ENCODE data around the gene MEGF11. TPM values are rescaled to one million over a fixed set of nuclear protein-coding genes. Genes with fewer than 3 reads are reported as not detected.

MEGF11 gene
- total RNA-seq, 1 experiment from 2014 or later: 2.3 TPM

DNA sequence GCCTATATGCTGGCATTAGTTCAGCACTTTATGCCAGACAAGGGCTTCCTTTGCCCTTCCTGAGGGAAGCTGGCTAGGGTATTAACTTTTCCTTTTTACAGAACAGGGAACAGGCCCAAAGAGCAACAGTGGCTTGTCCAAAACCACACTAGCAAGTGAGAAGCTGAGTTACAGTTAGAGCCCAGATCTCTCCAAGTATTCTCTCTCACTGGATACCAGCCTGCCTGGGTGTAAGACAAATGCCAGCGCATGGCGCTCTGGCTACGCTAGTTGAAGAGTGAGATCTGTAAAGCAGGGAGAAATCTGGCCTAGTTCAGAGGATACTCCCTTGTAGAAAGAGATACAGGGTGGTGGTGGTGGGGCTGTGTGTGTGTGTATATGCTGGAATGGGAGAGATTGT lies 345.9 kb downstream of the MEGF11 start:
- Histone ChIP-seq H3K27ac (ENCODE audit: low read depth, low read length) (no peak overlapping the region), H3K9me2 (ENCODE audit: insufficient read depth) (no peaks in the 10 kb centered on the region), H2AFZ (ENCODE audit: low read depth, low read length, poor library complexity, severe bottlenecking) (no peak overlapping the region), H3K4me1 (ENCODE audit: control insufficient read depth in 1 of 2, insufficient read depth in 2 of 2, low read length in 2 of 2) (peaks cover 10 to 33% of the 10 kb centered on the region in 2 experiments), H3K9me3 (ENCODE audit: control insufficient read depth in 1 of 2, insufficient read depth in 1 of 2, low read depth in 1 of 2, low read length in 2 of 2) (no peaks in the 10 kb centered on the region), H3K4me3 (replicated peaks in 1 of 2; ENCODE audit: low read depth in 1 of 2, low read length in 2 of 2) (no peak overlapping the region), H3K4me2 (ENCODE audit: low read length) (no peak overlapping the region), H3K9ac (ENCODE audit: low read length) (no peak overlapping the region), H3K27me3 (ENCODE audit: insufficient read depth, low read length) (no peaks in the 10 kb centered on the region), H4K20me1 (ENCODE audit: insufficient read depth) (no peaks in the 10 kb centered on the region), H3K36me3 (ENCODE audit: control insufficient read depth in 1 of 2, insufficient read depth in 2 of 2, low read length in 2 of 2) (peaks cover 14 to 22% of the 10 kb centered on the region in 2 experiments; a peak in 3 of 4 replicates), H3K79me2 (ENCODE audit: insufficient read depth, low read length) (no peaks in the 10 kb centered on the region)
- no peak for ATAC-seq
- intact Hi-C loops (cut with micrococcal nuclease): no loop called here
- RAD21 ChIA-PET (ENCODE audit: low non-redundant PET in 1 of 2, low total read pairs in 2 of 2, uncharacterized antibody in 2 of 2, unreplicated experiment in 2 of 2): no interaction called here
- POLR2A ChIA-PET: no interaction called here
- CTCF ChIA-PET: no interaction called here
- BruUV-seq (replicated peaks): no TSS peak
- DNase-seq (ENCODE audit: low read depth, low spot score): no peak
- TF ChIP-seq POLR2AphosphoS5 (IDR thresholded peaks at IDR 0.05; ENCODE audit: low read depth, low read length): no peak
- TF ChIP-seq JUND (IDR thresholded peaks at IDR 0.05): no peak
- TF ChIP-seq EZH2phosphoT487 (IDR thresholded peaks at IDR 0.05; ENCODE audit: borderline replicate concordance): no peak
- no peak for TF ChIP-seq CEBPB (IDR thresholded peaks at IDR 0.05; ENCODE audit: low read depth)
- TF ChIP-seq, protein P1, sequence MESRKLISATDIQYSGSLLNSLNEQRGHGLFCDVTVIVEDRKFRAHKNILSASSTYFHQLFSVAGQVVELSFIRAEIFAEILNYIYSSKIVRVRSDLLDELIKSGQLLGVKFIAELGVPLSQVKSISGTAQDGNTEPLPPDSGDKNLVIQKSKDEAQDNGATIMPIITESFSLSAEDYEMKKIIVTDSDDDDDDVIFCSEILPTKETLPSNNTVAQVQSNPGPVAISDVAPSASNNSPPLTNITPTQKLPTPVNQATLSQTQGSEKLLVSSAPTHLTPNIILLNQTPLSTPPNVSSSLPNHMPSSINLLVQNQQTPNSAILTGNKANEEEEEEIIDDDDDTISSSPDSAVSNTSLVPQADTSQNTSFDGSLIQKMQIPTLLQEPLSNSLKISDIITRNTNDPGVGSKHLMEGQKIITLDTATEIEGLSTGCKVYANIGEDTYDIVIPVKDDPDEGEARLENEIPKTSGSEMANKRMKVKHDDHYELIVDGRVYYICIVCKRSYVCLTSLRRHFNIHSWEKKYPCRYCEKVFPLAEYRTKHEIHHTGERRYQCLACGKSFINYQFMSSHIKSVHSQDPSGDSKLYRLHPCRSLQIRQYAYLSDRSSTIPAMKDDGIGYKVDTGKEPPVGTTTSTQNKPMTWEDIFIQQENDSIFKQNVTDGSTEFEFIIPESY (IDR thresholded peaks at IDR 0.05; ENCODE audit: extremely low read depth, insufficient replicate concordance, low read length): no peak
- TF ChIP-seq ZNF274 (IDR thresholded peaks at IDR 0.05; ENCODE audit: low read depth, low read length): no peak
- no peak for TF ChIP-seq SRF (IDR thresholded peaks at IDR 0.05; ENCODE audit: low read depth)
- TF ChIP-seq YY1 (IDR thresholded peaks at IDR 0.05; ENCODE audit: extremely low read depth, insufficient replicate concordance, low read depth, low read length): no peak
- TF ChIP-seq TCF7L2 (IDR thresholded peaks at IDR 0.05; ENCODE audit: borderline replicate concordance, extremely low read depth, insufficient read depth, insufficient read length): no peak
